SJSA1 (cell line): ENCODE data around the gene RAVER2. TPM values are rescaled to one million over a fixed set of nuclear protein-coding genes. Genes with fewer than 3 reads are reported as not detected.

Source experiments
- total RNA-seq: library from RNA; depleted of rRNA; stranded (reverse); fragments of >200 nt; shearing (Covaris generic); gene quantifications from 2 replicates; pipeline ENCODE4 v1.2.3, GENCODE V29; 2014; rRNA removed

RAVER2 gene
- total RNA-seq, 1 experiment from 2014 or later, result 0.47 TPM

Other genes with a start within 250 kb of the RAVER2 start
- 99.7 and 172 TPM in 2 replicates for gene JAK1, start 221.5 kb downstream of the RAVER2 start, total RNA-seq